COR-L47 (cell line): Measurements from ENCODE around the gene RASGRF2.
"Not testable (repeated sequence)": the region's sequence is repeated elsewhere in the genome, so short reads cannot be mapped to it uniquely, and the experiment has no call there.

Experiments
- DNase-seq: peaks from one replicate; lab custom pipeline; 2025; lab: John Stamatoyannopoulos, UW

Gene RASGRF2

DNA sequence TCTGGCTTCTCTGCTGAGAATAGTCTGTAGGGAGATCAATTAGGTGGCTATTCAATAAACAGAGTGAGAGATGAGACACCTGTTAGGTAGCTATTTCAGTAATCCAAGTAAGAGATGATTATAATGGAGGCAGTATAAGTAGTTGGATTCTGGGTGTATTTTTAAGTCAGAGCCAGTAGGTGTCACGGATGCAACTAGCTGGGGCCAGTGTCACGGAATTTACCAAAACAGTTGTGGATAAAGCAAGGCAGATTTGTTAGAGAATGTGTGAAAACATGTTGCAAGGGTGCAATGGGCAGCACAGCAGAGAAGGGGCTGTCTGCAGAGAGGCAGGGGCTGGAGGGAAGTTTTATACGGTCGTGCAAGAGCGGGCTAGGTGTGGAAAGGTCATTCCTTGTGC lies 114.9 kb downstream of the RASGRF2 start:
- DNase-seq, result no peak

DNA sequence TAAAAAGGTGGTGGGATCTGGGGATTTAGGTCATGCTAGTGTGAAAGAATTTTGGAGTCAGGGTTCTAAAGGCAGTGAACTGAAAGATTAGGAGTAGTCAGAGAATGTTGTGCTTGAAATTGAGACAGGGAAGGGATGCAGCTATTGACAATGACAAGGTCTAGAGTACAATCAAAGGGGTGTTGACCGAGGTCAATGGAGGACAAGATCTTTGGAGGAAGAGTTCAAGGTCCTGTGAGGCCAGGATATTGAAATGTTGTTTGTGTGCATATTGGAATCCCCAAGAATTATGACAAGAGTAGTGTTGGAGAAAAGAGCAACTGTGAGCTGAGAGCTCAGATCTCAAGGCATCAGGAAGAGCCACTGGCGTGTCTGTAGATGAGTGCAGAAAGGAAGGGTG lies 116.9 kb downstream of the RASGRF2 start:
- DNase-seq, result no peak

DNA sequence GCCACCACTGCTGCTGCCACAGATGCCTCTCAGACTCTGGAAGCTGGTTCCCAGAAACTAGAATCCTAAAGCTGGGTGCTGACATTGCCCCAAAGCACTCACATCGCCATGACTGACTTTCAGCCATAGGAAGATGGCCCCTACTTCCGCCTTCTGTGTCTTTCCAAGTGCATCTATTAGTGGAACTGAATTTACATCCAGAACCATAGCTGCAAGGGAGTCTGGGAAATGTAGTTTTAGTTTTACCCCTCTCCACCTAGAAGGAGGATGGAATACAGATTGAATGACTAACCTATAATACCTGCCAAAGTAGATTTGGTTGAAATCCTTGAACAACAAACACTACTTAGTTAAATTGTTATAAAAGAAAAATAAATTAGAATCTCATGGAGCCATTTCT lies 118.8 kb downstream of the RASGRF2 start:
- no peak for DNase-seq

GRCh38 chr5:81080809-81081460 lies 120.8 kb downstream of the RASGRF2 start:
- no peak for DNase-seq

GRCh38 chr5:81081461-81081835 lies 121.3 kb downstream of the RASGRF2 start:
- DNase-seq, result no peak

- DNase-seq, result no peak
These were observed 126.7 kb downstream of the RASGRF2 start for GRCh38 chr5:81086881-81087281.

DNA sequence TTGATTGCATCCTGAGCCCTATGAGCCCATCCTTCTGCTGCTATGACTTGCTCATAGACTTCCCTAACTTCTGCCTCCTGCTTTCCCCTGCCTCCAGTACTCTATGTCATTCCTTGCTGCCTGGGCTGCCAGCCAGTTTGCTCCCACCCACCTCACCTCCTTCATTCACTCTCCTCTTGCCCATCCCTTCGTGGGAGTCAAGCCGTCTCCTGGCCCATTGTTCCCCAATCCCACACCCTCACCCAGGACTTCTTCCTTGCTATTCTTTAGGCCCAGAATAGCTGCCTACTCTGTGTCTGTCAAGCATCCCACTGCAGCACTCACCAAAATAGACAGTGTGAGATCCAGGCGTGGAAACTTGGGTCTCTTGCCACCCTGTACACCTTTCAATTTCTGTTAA lies 131.0 kb downstream of the RASGRF2 start:
- DNase-seq, result no peak

DNA sequence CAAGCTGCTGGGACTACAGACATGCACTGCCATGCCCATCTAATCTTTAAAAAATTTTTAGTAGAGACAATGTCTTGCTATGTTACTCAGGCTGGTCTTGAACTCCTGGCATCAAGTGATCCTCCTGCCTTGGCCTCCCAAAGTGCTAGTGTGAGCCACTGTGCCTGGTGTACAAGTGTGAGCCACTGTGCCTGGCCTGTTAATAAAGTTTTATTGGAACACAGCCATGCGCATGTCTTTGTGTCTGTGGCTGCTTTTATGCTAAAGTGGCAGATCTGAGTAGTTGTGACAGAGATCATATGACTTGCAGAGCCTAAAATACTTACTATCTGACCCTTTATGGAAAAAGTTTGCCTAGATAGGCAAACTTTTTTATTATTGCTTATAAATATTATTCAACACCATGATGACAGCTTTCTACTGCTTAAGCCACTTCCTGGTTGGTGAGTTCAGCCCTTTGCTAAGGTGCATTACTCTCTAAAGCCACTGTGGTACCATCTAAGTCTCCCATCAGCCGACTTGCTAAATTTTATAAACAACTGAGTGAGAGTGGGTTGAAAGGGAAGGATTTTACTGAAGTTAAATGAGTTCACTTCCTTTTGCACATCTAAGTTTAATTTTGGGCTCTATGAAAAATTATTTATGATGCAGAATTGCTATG lies 133.5 kb downstream of the RASGRF2 start:
- no peak for DNase-seq

DNA sequence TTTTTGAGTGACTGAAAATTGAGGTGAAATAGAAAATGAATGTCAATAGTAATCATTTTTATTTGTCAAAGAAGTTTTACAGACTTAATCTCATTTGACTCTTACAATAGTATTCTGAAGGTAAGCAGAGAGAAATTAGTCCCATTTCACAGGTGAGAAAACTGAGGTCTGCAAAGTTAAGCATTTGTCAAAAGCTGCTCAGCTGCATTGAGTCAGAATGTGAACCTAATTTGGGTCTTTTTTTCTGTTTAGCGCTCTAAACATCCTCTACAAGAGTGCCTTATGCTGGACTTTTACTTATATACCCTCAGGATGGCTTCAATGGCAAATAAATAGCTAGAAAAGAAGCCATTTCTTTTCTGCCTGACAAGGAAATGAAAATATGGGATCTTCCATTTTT lies 135.7 kb downstream of the RASGRF2 start:
- no peak for DNase-seq

GRCh38 chr5:81097713-81098112 lies 137.6 kb downstream of the RASGRF2 start:
- no peak for DNase-seq

DNA sequence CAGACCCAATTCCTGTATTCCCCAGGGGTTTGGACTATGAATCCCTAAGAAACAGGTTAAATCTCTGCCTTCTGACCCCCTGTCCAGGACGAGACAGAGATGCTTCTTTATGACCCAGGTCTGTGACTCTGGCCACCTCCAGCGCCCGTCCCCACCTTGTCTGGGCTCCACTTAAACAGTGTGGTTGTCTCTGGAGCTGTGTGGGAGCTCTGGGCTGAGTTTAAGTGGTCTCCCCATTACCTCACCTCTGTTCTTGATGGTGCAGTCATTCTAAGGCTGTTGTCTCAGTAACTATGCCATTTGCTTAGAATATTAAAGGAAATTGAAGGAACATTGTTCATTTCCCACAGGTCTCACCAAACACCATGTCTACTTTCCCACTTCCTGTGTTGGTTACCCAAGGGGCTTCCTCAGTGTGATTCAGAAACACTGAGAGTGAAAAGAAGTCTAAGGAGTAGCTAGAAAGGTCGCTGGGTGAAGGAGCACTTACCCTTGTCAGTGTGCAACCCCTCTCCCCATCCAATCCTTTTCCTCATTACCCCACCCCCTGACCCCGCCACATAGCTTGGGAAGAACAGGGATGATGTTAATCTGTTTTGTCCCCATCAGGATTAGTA lies 145.2 kb downstream of the RASGRF2 start:
- DNase-seq, result no peak

DNA sequence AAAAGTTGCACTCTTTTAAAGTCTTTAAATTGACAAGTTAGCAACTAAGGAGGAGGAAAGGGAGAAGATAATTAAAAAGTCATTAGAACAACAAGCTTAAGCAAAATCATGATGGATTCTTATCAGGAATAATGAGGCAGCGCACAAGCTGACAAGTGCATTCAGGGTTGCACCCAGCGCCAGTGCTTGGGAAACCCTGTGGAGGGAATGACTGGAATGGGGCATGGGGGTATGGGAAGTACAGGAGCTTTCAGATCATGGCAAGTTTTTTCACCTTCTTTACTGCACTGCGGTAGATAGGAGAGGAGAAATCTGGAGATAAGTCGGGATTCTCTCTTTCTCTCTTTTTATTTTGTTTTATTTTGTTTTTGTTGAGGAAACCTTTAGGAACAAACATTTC lies 155.1 kb downstream of the RASGRF2 start:
- DNase-seq, result no peak

- no peak for DNase-seq
These were observed 157.4 kb downstream of the RASGRF2 start for GRCh38 chr5:81117566-81117965.

GRCh38 chr5:81121273-81121672 lies 161.1 kb downstream of the RASGRF2 start:
- DNase-seq, result no peak

- DNase-seq, result no peak
These were observed 161.9 kb downstream of the RASGRF2 start for GRCh38 chr5:81121836-81122630.

- DNase-seq, result not testable (repeated sequence)
These were observed 164.5 kb downstream of the RASGRF2 start for GRCh38 chr5:81124689-81125088.

DNA sequence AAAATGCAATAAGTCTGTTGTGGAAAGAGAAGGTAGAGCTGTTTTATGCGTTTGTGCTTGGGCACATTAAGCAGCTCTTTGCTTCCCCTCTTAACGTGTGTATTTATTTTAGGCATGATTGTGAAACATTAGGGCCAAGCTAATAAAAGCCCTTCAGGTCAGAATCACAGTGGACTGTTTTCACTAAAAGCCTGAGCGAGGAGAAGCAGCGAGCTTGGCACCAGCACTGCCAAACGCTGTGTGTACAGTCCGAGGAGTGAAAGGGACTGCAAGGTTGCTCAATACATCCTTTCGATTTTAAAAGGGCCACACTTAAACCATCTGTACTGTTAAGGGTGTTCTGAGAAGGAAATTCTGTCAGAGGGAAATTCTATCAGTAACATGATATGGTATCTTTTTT lies 165.8 kb downstream of the RASGRF2 start:
- DNase-seq, result no peak

- DNase-seq, result no peak
These were observed 168.3 kb downstream of the RASGRF2 start for GRCh38 chr5:81128416-81128815.

DNA sequence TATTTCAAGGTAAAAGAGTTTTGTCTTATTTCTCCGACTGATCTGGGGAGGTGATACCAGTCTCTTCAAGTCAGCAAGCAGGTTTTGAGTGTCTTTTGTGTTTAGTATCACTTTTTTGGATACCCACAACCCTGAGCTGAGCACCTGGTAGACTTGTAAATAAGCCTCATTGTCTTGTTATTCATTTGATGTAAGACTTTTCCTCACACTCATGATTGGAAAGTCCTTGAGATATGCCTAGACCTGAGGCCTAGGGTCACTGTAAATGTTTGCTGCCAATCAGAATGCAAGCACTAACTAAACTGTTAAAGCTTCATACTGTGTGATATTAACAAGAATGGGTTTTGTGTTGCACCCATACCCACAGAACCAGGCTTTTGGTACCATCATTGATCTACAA lies 172.2 kb downstream of the RASGRF2 start:
- no peak for DNase-seq

DNA sequence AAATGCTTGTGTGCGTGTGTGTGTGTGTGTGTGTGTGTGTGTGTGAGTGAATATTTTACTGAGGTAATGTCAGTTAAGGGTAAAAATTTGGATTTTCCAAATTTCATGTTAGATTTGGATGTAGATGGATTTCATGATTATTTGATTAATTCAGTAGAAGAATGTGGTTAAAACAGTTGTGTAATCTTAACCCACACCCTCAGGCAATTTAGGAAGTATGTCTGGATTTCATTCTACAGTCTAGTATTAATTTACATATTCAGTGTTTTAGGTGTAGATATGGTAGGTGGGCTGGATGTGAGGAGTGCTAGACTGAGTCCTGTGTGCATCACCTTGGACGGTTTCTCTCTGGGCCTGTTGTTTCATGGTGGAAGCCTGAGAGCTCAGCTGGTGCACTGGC lies 173.9 kb downstream of the RASGRF2 start:
- DNase-seq, result no peak

DNA sequence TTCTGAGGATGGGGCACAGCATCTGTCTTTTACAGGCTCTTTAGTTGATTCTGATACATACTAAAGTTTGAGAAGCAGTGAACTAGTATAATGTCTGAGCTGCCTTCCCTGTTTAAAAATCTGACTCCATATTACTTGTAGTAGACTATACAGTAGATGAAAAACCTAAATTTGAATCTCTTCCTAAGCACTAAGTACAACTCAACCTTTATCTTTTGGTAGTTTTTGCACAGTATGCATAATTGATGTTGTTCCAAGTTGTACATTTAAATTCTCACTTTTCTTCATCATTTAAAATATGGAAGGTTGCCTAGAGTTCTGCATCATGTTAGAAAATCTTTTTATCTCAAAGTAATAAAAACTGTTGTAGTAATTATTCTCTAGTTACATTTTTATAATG lies 174.4 kb downstream of the RASGRF2 start:
- no peak for DNase-seq

DNA sequence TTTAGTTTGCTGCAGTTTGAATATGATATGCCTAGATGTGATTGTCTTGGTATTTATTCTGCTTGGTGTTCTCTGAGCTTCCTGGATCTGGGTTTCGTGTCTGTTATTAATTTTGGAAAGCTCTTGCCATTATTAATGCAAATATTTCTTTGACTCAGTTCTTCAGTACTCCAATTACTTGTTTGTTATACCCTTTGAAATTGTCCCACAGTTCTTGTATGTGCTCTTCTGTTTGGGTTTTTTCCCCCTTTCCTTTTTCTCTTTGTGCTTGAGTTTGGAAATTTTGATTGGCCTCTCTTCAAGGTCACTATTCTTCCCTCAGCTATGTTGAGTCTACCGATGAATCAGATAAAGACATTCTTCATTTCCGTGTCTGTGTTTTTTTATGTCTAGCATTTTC lies 176.4 kb downstream of the RASGRF2 start:
- no peak for DNase-seq

GRCh38 chr5:81137833-81138232 lies 177.7 kb downstream of the RASGRF2 start:
- no peak for DNase-seq
